SK-N-SH (cell line): ENCODE results near the gene CYP4F3. TPM values are rescaled to one million over a fixed set of nuclear protein-coding genes. Genes with fewer than 3 reads are reported as not detected.

Experiments used
- CTCF ChIA-PET: fragments of 300-600, 350-600 bp; formaldehyde crosslinking; extraction: SDS; loops from one replicate; lab custom pipeline; 2021; lab: Yijun Ruan, JAX
- POLR2A ChIA-PET: fragments of 350-600 bp; sonication (Branson Sonifier 250); formaldehyde crosslinking; extraction: SDS; loops from one replicate; lab custom pipeline; 2020; ENCODE audit warnings: antibody characterized with exemption, inconsistent platforms; lab: Yijun Ruan, JAX
- DNase-seq: peaks from one replicate; pipeline ENCODE4 v3.0.0; 2012
- H2AFZ ChIP-seq: fragments of 200-600 bp; sonication (generic); 2 replicates; pipeline ENCODE4 v1.8.1; 2016; ENCODE audit warnings: antibody characterized with exemption, mild to moderate bottlenecking, low read depth
- H3F3A ChIP-seq: fragments of 200-600 bp; sonication (generic); replicated peaks from 2 replicates; pipeline ENCODE3; 2016; ENCODE audit warnings: antibody characterized with exemption, mild to moderate bottlenecking; ENCODE audit not compliant: insufficient read depth
- H3K27ac ChIP-seq, 2 experiments: fragments of 200-500 bp in 1 of 2; fragments of 200-600 bp in 1 of 2; sonication (Bioruptor generic) in 1 of 2; sonication (generic), shearing (Covaris generic) in 1 of 2; 2 replicates each; pipeline versions ENCODE4 v1.5.1 to v1.6.1; 2014 to 2016; ENCODE audit warnings: low read depth in 2 of 2, inconsistent platforms in 1 of 2, low read length in 1 of 2, mild to moderate bottlenecking in 1 of 2, mixed read lengths in 1 of 2
- H3K27me3 ChIP-seq: fragments of 200-600 bp; sonication (generic), shearing (Covaris generic); 2 replicates; pipeline ENCODE4 v1.6.1; 2016; ENCODE audit warnings: mixed run types; ENCODE audit not compliant: insufficient read depth
- H3K36me3 ChIP-seq, 2 experiments: fragments of 200-500 bp in 1 of 2; fragments of 200-600 bp in 1 of 2; sonication (Bioruptor generic) in 1 of 2; sonication (generic) in 1 of 2; replicated peaks in 1 of 2; 2 replicates each; pipeline versions ENCODE3 to v1.5.1; 2014 to 2016; ENCODE audit warnings: low read length in 1 of 2, mild to moderate bottlenecking in 1 of 2; ENCODE audit not compliant: insufficient read depth in 2 of 2, control insufficient read depth in 1 of 2
- H3K4me1 ChIP-seq, 2 experiments: fragments of 200-500 bp in 1 of 2; fragments of 200-600 bp in 1 of 2; sonication (Bioruptor generic) in 1 of 2; sonication (generic), shearing (Covaris generic) in 1 of 2; 2 replicates each; pipeline versions ENCODE4 v1.5.1 to v1.6.1; 2014 to 2016; ENCODE audit warnings: low read depth in 1 of 2, low read length in 1 of 2, mixed run types in 1 of 2; ENCODE audit not compliant: insufficient read depth in 2 of 2, control insufficient read depth in 1 of 2
- H3K4me2 ChIP-seq: fragments of 200-600 bp; sonication (generic), shearing (Covaris generic); 2 replicates; pipeline ENCODE4 v1.6.1; 2017; ENCODE audit warnings: mixed run types
- H3K4me3 ChIP-seq, 2 experiments: fragments of 200-500 bp in 1 of 2; fragments of 200-600 bp in 1 of 2; sonication (Bioruptor generic) in 1 of 2; sonication (generic), shearing (Covaris generic) in 1 of 2; 2 replicates each; pipeline versions ENCODE4 v1.5.1 to v1.8.1; 2014 to 2016; ENCODE audit warnings: low read depth in 2 of 2, inconsistent platforms in 1 of 2, low read length in 1 of 2, mild to moderate bottlenecking in 1 of 2, mixed read lengths in 1 of 2, moderate library complexity in 1 of 2
- H3K79me2 ChIP-seq: fragments of 200-600 bp; sonication (generic); 2 replicates; pipeline ENCODE4 v1.8.1; 2017; ENCODE audit warnings: mild to moderate bottlenecking; ENCODE audit not compliant: insufficient read depth
- H3K9ac ChIP-seq: fragments of 200-600 bp; sonication (generic); 2 replicates; pipeline ENCODE4 v1.6.1; 2017; ENCODE audit warnings: mixed run types
- H3K9me2 ChIP-seq: fragments of 200-600 bp; sonication (generic); 2 replicates; pipeline ENCODE4 v1.6.1; 2017; ENCODE audit warnings: mixed run types
- H3K9me3 ChIP-seq: fragments of 200-600 bp; sonication (generic); 2 replicates; pipeline ENCODE4 v1.6.1; 2017; ENCODE audit warnings: mixed run types, mild to moderate bottlenecking, moderate library complexity
- H4K20me1 ChIP-seq: fragments of 200-600 bp; sonication (generic); 2 replicates; pipeline ENCODE4 v1.6.1; 2017; ENCODE audit warnings: mild to moderate bottlenecking, mixed run types; ENCODE audit not compliant: insufficient read depth
- CHD2 ChIP-seq: fragments of 150-350 bp; IDR thresholded peaks from 2 replicates; pipeline ENCODE4 v1.6.1; 2018; ENCODE audit warnings: low read length; ENCODE audit not compliant: partially characterized antibody
- ELF1 ChIP-seq: IDR thresholded peaks from 2 replicates; pipeline ENCODE4 v1.4.0; 2012
- EP300 ChIP-seq, 2 experiments: IDR thresholded peaks; 2 replicates each; pipeline versions ENCODE4 v1.4.0 to v1.6.1; 2012; ENCODE audit warnings: borderline replicate concordance in 1 of 2, low read depth in 1 of 2, low read length in 1 of 2
- FOXJ3 ChIP-seq: sonication (generic); formaldehyde crosslinking; IDR thresholded peaks from 2 replicates; pipeline ENCODE4 v1.5.1; 2020; ENCODE audit warnings: mild to moderate bottlenecking, missing genetic modification reagents
- MAX ChIP-seq: IDR thresholded peaks from 2 replicates; pipeline ENCODE4 v1.4.0; 2012; ENCODE audit warnings: low read depth
- POLR2AphosphoS5 ChIP-seq: IDR thresholded peaks from 2 replicates; pipeline ENCODE4 v1.6.1; 2012; ENCODE audit warnings: low read depth, low read length
- RFX5 ChIP-seq: IDR thresholded peaks from 2 replicates; pipeline ENCODE4 v1.6.1; 2012; ENCODE audit warnings: mild to moderate bottlenecking, improper control_type of control experiment, low read length
- TCF12 ChIP-seq: IDR thresholded peaks from 2 replicates; pipeline ENCODE4 v1.4.0; 2012
- TEAD4 ChIP-seq: IDR thresholded peaks from 2 replicates; pipeline ENCODE4 v1.4.0; 2012; ENCODE audit warnings: mild to moderate bottlenecking, borderline replicate concordance; ENCODE audit not compliant: insufficient read depth
- WGBS: methylation state at CpG from one replicate; pipeline ENCODE4 v1.1.6; 2017; ENCODE audit warnings: low lambda C conversion rate; 5-methylcytosine and 5-hydroxymethylcytosine counted together
- polyA plus RNA-seq, 3 experiments: library from polyadenylated mRNA; depleted of rRNA; stranded (reverse); fragments of >200 nt; gene quantifications; 2 replicates each; pipeline ENCODE4 v1.2.3, GENCODE V29; 2012
- TF ChIP-seq, protein P1 (sequence below): fragments of 150-350 bp; IDR thresholded peaks from 2 replicates; pipeline ENCODE4 v1.6.1; 2017; ENCODE audit warnings: antibody characterized with exemption, low read length, low read depth, borderline replicate concordance
- TF ChIP-seq, protein P2 (sequence below): fragments of 200-600 bp; sonication (generic); IDR thresholded peaks from 2 replicates; pipeline ENCODE4 v1.6.1; 2017; ENCODE audit warnings: antibody characterized with exemption, mild to moderate bottlenecking, moderate library complexity

Gene CYP4F3
- polyA plus RNA-seq, 1 of the 3 experiments (the other 2 are of a cell fraction), result 0.08 TPM

- H3K27me3 ChIP-seq, result no peaks in the 10 kb centered on the region
- no peaks in the 10 kb centered on the region for H3K79me2 ChIP-seq
- no peak overlapping the region for H3K27ac ChIP-seq
- H3K4me3 ChIP-seq, result no peak overlapping the region
- H3F3A ChIP-seq, result no peaks in the 10 kb centered on the region
- H3K9ac ChIP-seq, result no peak overlapping the region
- no peaks in the 10 kb centered on the region for H3K4me1 ChIP-seq
- POLR2A ChIA-PET, result no interaction called here
- TF ChIP-seq MAX, result no peak
- no peak for DNase-seq
- no peaks in the 10 kb centered on the region for H3K9me2 ChIP-seq
- no peak overlapping the region for H3K4me2 ChIP-seq
- WGBS, result 0% methylated on average over 4 of the region's 7 CpGs
- no peak overlapping the region for H2AFZ ChIP-seq
- H3K36me3 ChIP-seq, result no peaks in the 10 kb centered on the region
- CTCF ChIA-PET, result no interaction called here
- no peaks in the 10 kb centered on the region for H4K20me1 ChIP-seq
- no peaks in the 10 kb centered on the region for H3K9me3 ChIP-seq
These were observed 23.9 kb upstream of the CYP4F3 start for GRCh38 chr19:15616627-15617270.

DNA sequence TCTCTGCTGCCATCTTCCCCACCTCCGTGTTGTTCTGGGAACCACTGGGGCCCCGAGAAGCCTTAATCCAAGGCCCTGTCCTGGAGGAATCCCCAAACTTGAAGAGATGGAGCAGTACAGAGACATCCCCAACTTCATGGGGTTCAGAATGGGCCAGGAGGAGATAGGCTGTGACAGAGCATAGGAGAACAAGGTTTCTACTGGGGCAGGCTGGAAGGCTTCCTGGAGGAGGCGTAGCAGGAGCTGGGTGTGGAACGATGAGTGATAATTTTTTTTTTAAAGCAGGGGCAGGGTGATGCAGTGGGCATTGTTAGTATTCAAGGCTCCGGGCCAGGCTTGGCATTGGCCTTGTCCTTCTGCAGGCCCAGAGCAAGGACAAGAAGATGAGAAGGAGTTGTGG lies 22.4 kb upstream of the CYP4F3 start:
- 1% methylated on average over 5 of the region's 5 CpGs for WGBS
- Histone ChIP-seq H3K9me3 (no peaks in the 10 kb centered on the region), H4K20me1 (no peaks in the 10 kb centered on the region), H3K27me3 (no peaks in the 10 kb centered on the region), H3K27ac (no peak overlapping the region), H3F3A (no peaks in the 10 kb centered on the region), H3K4me3 (no peak overlapping the region), H3K9me2 (no peaks in the 10 kb centered on the region), H2AFZ (no peak overlapping the region), H3K9ac (no peak overlapping the region), H3K4me1 (no peaks in the 10 kb centered on the region), H3K36me3 (no peaks in the 10 kb centered on the region), H3K4me2 (no peak overlapping the region), H3K79me2 (no peaks in the 10 kb centered on the region)
- ChIA-PET CTCF (no interaction called here), POLR2A (no interaction called here)
- no peak for DNase-seq
- TF ChIP-seq POLR2AphosphoS5 (no peak), TEAD4 (no peak), EP300 (IDR thresholded peaks at IDR 0.05; ENCODE audit: borderline replicate concordance in 1 of 2, low read depth in 1 of 2, low read length in 1 of 2) (no peak), FOXJ3 (CRISPR knock-in tag) (no peak), ELF1 (no peak), CHD2 (no peak), TCF12 (no peak), RFX5 (no peak)
- TF ChIP-seq, protein P1, sequence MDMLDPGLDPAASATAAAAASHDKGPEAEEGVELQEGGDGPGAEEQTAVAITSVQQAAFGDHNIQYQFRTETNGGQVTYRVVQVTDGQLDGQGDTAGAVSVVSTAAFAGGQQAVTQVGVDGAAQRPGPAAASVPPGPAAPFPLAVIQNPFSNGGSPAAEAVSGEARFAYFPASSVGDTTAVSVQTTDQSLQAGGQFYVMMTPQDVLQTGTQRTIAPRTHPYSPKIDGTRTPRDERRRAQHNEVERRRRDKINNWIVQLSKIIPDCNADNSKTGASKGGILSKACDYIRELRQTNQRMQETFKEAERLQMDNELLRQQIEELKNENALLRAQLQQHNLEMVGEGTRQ, result no peak
- TF ChIP-seq, protein P2, sequence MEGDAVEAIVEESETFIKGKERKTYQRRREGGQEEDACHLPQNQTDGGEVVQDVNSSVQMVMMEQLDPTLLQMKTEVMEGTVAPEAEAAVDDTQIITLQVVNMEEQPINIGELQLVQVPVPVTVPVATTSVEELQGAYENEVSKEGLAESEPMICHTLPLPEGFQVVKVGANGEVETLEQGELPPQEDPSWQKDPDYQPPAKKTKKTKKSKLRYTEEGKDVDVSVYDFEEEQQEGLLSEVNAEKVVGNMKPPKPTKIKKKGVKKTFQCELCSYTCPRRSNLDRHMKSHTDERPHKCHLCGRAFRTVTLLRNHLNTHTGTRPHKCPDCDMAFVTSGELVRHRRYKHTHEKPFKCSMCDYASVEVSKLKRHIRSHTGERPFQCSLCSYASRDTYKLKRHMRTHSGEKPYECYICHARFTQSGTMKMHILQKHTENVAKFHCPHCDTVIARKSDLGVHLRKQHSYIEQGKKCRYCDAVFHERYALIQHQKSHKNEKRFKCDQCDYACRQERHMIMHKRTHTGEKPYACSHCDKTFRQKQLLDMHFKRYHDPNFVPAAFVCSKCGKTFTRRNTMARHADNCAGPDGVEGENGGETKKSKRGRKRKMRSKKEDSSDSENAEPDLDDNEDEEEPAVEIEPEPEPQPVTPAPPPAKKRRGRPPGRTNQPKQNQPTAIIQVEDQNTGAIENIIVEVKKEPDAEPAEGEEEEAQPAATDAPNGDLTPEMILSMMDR, result no peak
